Medulla oblongata (tissue), 1 donor: ENCODE results near the gene DBN1.

Source experiments
- DNase-seq: peaks from one replicate; pipeline ENCODE4 v3.0.0-alpha.2; 2015; ENCODE audit errors: extremely low spot score

Gene DBN1

GRCh38 chr5:177455661-177456590, 17.5 kb downstream of the DBN1 start:
- peak; percentile 85 for DNase-seq

- no peak for DNase-seq
Measured at GRCh38 chr5:177455036-177455660, 18.3 kb downstream of the DBN1 start.

GRCh38 chr5:177454397-177455035, 18.9 kb downstream of the DBN1 start:
- DNase-seq, result peak; percentile 89

GRCh38 chr5:177453852-177454396, 19.5 kb downstream of the DBN1 start:
- DNase-seq, result peak; percentile 46

GRCh38 chr5:177452688-177453638, 20.5 kb downstream of the DBN1 start:
- DNase-seq, result peak; percentile 46

GRCh38 chr5:177450667-177451424, 22.6 kb downstream of the DBN1 start:
- DNase-seq, result peak; percentile 64

GRCh38 chr5:177449140-177450061, 24.0 kb downstream of the DBN1 start:
- DNase-seq, result no peak

- no peak for DNase-seq
Measured at GRCh38 chr5:177448244-177448950, 25.0 kb downstream of the DBN1 start.

- DNase-seq, result peak; percentile 92
Measured at GRCh38 chr5:177447611-177448243, 25.7 kb downstream of the DBN1 start.

- peak; percentile 71 for DNase-seq
Measured at GRCh38 chr5:177447066-177447610, 26.3 kb downstream of the DBN1 start.

GRCh38 chr5:177446200-177447065, 27.0 kb downstream of the DBN1 start, which contains the start of gene PRR7:
Gene PRR7, plus strand, starts transcription at chr5:177446814. Its CDS starts 8,254 bp downstream, at chr5:177455068.
- DNase-seq, result peak; percentile 74

- no peak for DNase-seq
Measured at GRCh38 chr5:177445917-177446199, 27.6 kb downstream of the DBN1 start.

GRCh38 chr5:177445052-177445916, 28.1 kb downstream of the DBN1 start:
- DNase-seq, result no peak

- no peak for DNase-seq
Measured at GRCh38 chr5:177444106-177445051, 29.1 kb downstream of the DBN1 start.
